SK-MEL-5 (cell line): ENCODE data around the gene ABCA1. TPM values are rescaled to one million over a fixed set of nuclear protein-coding genes. Genes with fewer than 3 reads are reported as not detected.
"Not testable (repeated sequence)": the region's sequence is repeated elsewhere in the genome, so short reads cannot be mapped to it uniquely, and the experiment has no call there.

Source experiments
- DNase-seq: peaks from one replicate; pipeline ENCODE4 v3.0.0-alpha.2; 2016; ENCODE audit warnings: low read depth, low spot score
- in situ Hi-C: cut with HindIII; loops from 2 replicates; pipeline ENCODE4 v1.10.0; 2016; ENCODE audit warnings: low sequenced_read_pairs, high pct_unique_total_duplicates, low pct_unique_long_range_greater_than_20kb
- polyA plus RNA-seq, 2 experiments: library from polyadenylated mRNA; depleted of rRNA; stranded (reverse); fragments of >200 nt; gene quantifications; 2 replicates each; pipeline ENCODE4 v1.2.3, GENCODE V29; 2015
- total RNA-seq: library from RNA; depleted of rRNA; stranded (reverse); fragments of >200 nt; shearing (Covaris generic); gene quantifications from 2 replicates; pipeline ENCODE4 v1.2.3, GENCODE V29; 2014; rRNA removed

The ABCA1 gene
- 11.0 and 12.2 TPM in 2 replicates for total RNA-seq
- polyA plus RNA-seq (2015; cell fraction: cytosol; rRNA removed): 8.4 and 11.3 TPM in 2 replicates
- polyA plus RNA-seq (2015; cell fraction: nucleus; rRNA removed): 17.9 and 21.2 TPM in 2 replicates

GRCh38 chr9:104927912-104928740, at the start of gene ABCA1:
ABCA1 (minus strand) TSS chr9:104928155; CDS start chr9:104903679, 24,476 bp downstream.
- in situ Hi-C loops: no loop called here

GRCh38 chr9:104977580-104977979, 49.6 kb upstream of the ABCA1 start:
- in situ Hi-C loops: no loop called here
- no peak for DNase-seq

More at GRCh38 chr9:104927912-104928740, at the start of gene ABCA1:
- peak; percentile 82 for DNase-seq

- in situ Hi-C loops: no loop called here
These were observed 49.2 kb upstream of the ABCA1 start for GRCh38 chr9:104977168-104977567.

GRCh38 chr9:104975966-104976595, 48.1 kb upstream of the ABCA1 start:
- DNase-seq, in situ Hi-C loops: not testable (repeated sequence)

More at GRCh38 chr9:104977168-104977567, 49.2 kb upstream of the ABCA1 start:
- DNase-seq: no peak

GRCh38 chr9:104974053-104974962, 46.4 kb upstream of the ABCA1 start:
- no peak for DNase-seq
- in situ Hi-C loops: no loop called here

GRCh38 chr9:104972242-104972866, 44.4 kb upstream of the ABCA1 start:
- in situ Hi-C loops: no loop called here
- DNase-seq: no peak

- in situ Hi-C loops: no loop called here
- no peak for DNase-seq
These were observed 43.6 kb upstream of the ABCA1 start for GRCh38 chr9:104971511-104971910.

GRCh38 chr9:104970271-104970987, 42.5 kb upstream of the ABCA1 start:
- in situ Hi-C loops: no loop called here
- DNase-seq: no peak

GRCh38 chr9:104969116-104969515, 41.2 kb upstream of the ABCA1 start:
- DNase-seq: no peak
- in situ Hi-C loops: no loop called here

- DNase-seq: peak; percentile 91
- in situ Hi-C loops: no loop called here
These were observed 40.3 kb upstream of the ABCA1 start for GRCh38 chr9:104968025-104968982.

- in situ Hi-C loops: no loop called here
- DNase-seq: no peak
These were observed 35.1 kb upstream of the ABCA1 start for GRCh38 chr9:104963076-104963475.

GRCh38 chr9:104961701-104962359, 33.9 kb upstream of the ABCA1 start:
- in situ Hi-C loops: no loop called here
- no peak for DNase-seq

- peak; percentile 77 for DNase-seq
- in situ Hi-C loops: no loop called here
These were observed 33.3 kb upstream of the ABCA1 start for GRCh38 chr9:104961238-104961637.

- in situ Hi-C loops: no loop called here
- DNase-seq: no peak
These were observed 32.7 kb upstream of the ABCA1 start for GRCh38 chr9:104960662-104961061.

- no peak for DNase-seq
- in situ Hi-C loops: no loop called here
These were observed 30.8 kb upstream of the ABCA1 start for GRCh38 chr9:104958751-104959150.
